ENCODE results near the gene FGGY. TPM values are rescaled to one million over a fixed set of nuclear protein-coding genes. Genes with fewer than 3 reads are reported as not detected.

Gene FGGY
- total RNA-seq, 2 donors from 2014 or later: 6.7 to 8.5 TPM

DNA sequence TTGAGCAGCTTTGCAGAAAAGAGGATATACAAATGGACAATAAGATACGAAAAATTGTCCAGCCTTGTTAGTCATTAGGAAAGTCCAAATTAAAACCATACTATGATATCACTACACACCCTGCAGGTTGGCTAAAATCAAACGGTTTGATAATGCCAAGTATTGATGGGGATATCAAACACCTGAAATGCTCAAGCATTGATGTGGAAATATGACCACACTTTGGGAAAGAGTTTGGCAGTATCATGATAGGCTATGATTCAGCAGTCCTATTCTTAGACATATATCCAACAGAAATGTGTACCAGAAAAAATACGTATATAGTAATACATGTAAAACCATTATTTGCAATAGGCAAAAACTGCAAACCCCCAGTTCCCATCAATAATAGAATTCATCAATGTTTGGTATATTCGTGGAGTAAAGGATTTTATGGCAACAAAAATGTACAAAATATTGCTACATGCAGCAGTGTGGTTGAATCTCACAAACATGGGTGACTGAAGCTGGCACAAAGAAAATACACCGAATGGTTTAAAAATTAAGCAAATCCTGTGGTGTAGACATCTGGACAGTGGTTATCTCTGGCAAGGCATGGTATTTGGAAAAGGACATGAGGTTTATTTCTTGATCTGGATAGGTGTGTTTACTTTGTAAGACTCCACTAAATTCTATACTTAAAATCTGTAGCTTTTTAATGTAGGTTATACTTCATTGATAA is 243.2 kb downstream of the FGGY start:
- DNase-seq: no peak
- no peaks in the 10 kb centered on the region for H3K27me3 Mint-ChIP-seq

GRCh38 chr1:59541161-59541560 is 244.3 kb downstream of the FGGY start:
- peaks cover 2% of the 10 kb centered on the region for H3K4me1 Mint-ChIP-seq
- H3K9me3 ChIP-seq (ENCODE audit: control insufficient read depth, low read length, poor library complexity, severe bottlenecking): no peaks in the 10 kb centered on the region
- no peak overlapping the region for H3K4me3 Mint-ChIP-seq
- DNase-seq: no peak
- no peaks in the 10 kb centered on the region for H3K36me3 Mint-ChIP-seq (ENCODE audit: low read depth)
- no peak overlapping the region for H3K27ac Mint-ChIP-seq
- ATAC-seq: no peak
- H3K27me3 Mint-ChIP-seq: no peaks in the 10 kb centered on the region

More for the DNA sequence above, 243.2 kb downstream of the FGGY start:
- Mint-ChIP-seq H3K36me3 (ENCODE audit: low read depth) (no peaks in the 10 kb centered on the region), H3K4me1 (peaks cover 2% of the 10 kb centered on the region), H3K27ac (no peak overlapping the region), H3K4me3 (no peak overlapping the region)
- no peaks in the 10 kb centered on the region for H3K9me3 ChIP-seq (ENCODE audit: control insufficient read depth, low read length, poor library complexity, severe bottlenecking)
- ATAC-seq: no peak

GRCh38 chr1:59541891-59542290 is 245.0 kb downstream of the FGGY start:
- no peaks in the 10 kb centered on the region for H3K36me3 Mint-ChIP-seq (ENCODE audit: low read depth)
- H3K4me3 Mint-ChIP-seq: no peak overlapping the region
- H3K27me3 Mint-ChIP-seq: no peaks in the 10 kb centered on the region
- H3K9me3 ChIP-seq (ENCODE audit: control insufficient read depth, low read length, poor library complexity, severe bottlenecking): no peaks in the 10 kb centered on the region
- no peak overlapping the region for H3K27ac Mint-ChIP-seq
- DNase-seq (no peak), ATAC-seq (no peak)
- peaks cover 2% of the 10 kb centered on the region for H3K4me1 Mint-ChIP-seq

DNA sequence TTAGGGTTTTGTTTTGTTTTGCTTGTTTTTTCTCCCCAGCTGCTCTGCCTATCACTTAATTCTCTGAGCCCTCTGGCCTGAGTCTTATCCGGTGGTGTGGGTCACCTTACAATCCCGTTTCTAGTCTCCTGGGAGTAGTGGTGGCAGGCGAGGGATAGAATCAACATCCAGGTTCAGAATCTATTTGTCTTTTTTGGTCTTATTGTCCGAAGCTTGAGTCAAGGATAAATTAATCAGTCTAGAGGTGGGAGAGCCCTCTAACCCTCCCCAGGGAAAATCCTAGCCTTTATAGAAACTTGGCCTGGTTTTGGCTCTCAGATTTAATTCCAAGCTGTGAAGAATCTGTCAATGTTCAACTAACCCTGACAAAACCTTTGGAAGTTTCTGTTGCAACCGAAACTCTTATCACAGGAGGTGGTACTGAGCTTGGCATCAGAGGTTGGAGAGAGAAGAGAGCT is 246.3 kb downstream of the FGGY start:
- peaks cover 2% of the 10 kb centered on the region for H3K4me1 Mint-ChIP-seq
- ATAC-seq: no peak
- H3K4me3 Mint-ChIP-seq: no peak overlapping the region
- DNase-seq: no peak
- no peaks in the 10 kb centered on the region for H3K36me3 Mint-ChIP-seq (ENCODE audit: low read depth)
- no peaks in the 10 kb centered on the region for H3K9me3 ChIP-seq (ENCODE audit: control insufficient read depth, low read length, poor library complexity, severe bottlenecking)
- no peak overlapping the region for H3K27ac Mint-ChIP-seq
- H3K27me3 Mint-ChIP-seq: no peaks in the 10 kb centered on the region

- DNase-seq (no peak), ATAC-seq (no peak)
- H3K4me1 Mint-ChIP-seq: peaks cover 2% of the 10 kb centered on the region
- H3K27ac Mint-ChIP-seq: no peak overlapping the region
- H3K4me3 Mint-ChIP-seq: no peak overlapping the region
- H3K36me3 Mint-ChIP-seq (ENCODE audit: low read depth): no peaks in the 10 kb centered on the region
- H3K9me3 ChIP-seq (ENCODE audit: control insufficient read depth, low read length, poor library complexity, severe bottlenecking): no peaks in the 10 kb centered on the region
- no peaks in the 10 kb centered on the region for H3K27me3 Mint-ChIP-seq
Measured at GRCh38 chr1:59544615-59545293, 247.9 kb downstream of the FGGY start.

- Mint-ChIP-seq H3K27ac (no peak overlapping the region), H3K27me3 (no peaks in the 10 kb centered on the region), H3K4me3 (no peak overlapping the region), H3K4me1 (peaks cover 2% of the 10 kb centered on the region), H3K36me3 (ENCODE audit: low read depth) (no peaks in the 10 kb centered on the region)
- no peak for DNase-seq
- no peaks in the 10 kb centered on the region for H3K9me3 ChIP-seq (ENCODE audit: control insufficient read depth, low read length, poor library complexity, severe bottlenecking)
- ATAC-seq: no peak
Measured at GRCh38 chr1:59545830-59546229, 248.9 kb downstream of the FGGY start.

- Mint-ChIP-seq H3K27ac (no peak overlapping the region), H3K4me1 (peaks cover 2% of the 10 kb centered on the region), H3K36me3 (ENCODE audit: low read depth) (no peaks in the 10 kb centered on the region), H3K4me3 (no peak overlapping the region), H3K27me3 (no peaks in the 10 kb centered on the region)
- DNase-seq (no peak), ATAC-seq (no peak)
- no peaks in the 10 kb centered on the region for H3K9me3 ChIP-seq (ENCODE audit: control insufficient read depth, low read length, poor library complexity, severe bottlenecking)
Measured at GRCh38 chr1:59549066-59549837, 252.4 kb downstream of the FGGY start.

DNA sequence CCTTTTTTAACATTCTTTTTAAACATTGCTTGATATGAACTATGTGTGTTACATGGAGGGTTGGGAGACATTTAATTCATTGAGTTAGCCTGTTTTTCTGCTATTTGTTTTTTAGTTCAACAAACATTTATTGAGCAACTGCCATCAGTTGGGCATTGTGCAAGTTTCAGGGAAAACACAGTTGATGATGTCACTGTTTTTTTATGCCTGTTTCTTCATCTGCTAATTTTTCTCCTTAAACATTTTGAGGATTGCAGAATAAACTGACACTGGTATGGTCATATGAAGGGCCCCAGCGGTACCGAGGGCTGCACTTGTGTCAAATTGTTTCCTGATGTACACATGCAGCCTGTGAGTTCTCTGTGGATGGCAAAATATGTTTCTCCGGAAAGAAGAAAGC is 253.0 kb downstream of the FGGY start:
- no peak for ATAC-seq
- no peak for DNase-seq
- Mint-ChIP-seq H3K4me1 (peaks cover 1% of the 10 kb centered on the region), H3K4me3 (no peak overlapping the region), H3K27ac (no peak overlapping the region), H3K36me3 (ENCODE audit: low read depth) (no peaks in the 10 kb centered on the region), H3K27me3 (no peaks in the 10 kb centered on the region)
- no peaks in the 10 kb centered on the region for H3K9me3 ChIP-seq (ENCODE audit: control insufficient read depth, low read length, poor library complexity, severe bottlenecking)

GRCh38 chr1:59552007-59552406 is 255.1 kb downstream of the FGGY start:
- no peak for ATAC-seq
- no peak overlapping the region for H3K4me3 Mint-ChIP-seq
- no peak for DNase-seq
- H3K27ac Mint-ChIP-seq: no peak overlapping the region
- H3K27me3 Mint-ChIP-seq: no peaks in the 10 kb centered on the region
- no peaks in the 10 kb centered on the region for H3K4me1 Mint-ChIP-seq
- no peaks in the 10 kb centered on the region for H3K9me3 ChIP-seq (ENCODE audit: control insufficient read depth, low read length, poor library complexity, severe bottlenecking)
- no peaks in the 10 kb centered on the region for H3K36me3 Mint-ChIP-seq (ENCODE audit: low read depth)

DNA sequence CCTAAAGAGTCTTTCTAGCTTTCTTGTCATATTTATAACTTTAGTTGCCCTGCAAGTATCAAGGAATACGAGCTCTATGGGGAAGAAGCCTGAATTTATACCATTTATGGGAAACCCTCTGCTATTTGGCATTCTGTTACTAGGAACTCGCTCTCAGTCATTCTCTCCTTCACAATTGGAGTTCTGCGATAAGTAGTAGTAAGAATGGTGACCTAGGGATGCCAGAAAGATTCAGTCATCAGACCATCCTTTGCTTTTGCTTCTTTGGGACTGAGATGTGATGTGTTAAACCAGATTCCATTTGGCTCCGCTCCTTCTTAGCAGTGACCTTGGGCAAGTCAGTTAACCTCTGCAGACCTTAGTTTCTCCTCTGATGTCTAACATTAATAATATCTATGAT is 256.5 kb downstream of the FGGY start:
- Mint-ChIP-seq H3K4me3 (no peak overlapping the region), H3K27ac (no peak overlapping the region), H3K36me3 (ENCODE audit: low read depth) (no peaks in the 10 kb centered on the region), H3K4me1 (no peaks in the 10 kb centered on the region), H3K27me3 (no peaks in the 10 kb centered on the region)
- H3K9me3 ChIP-seq (ENCODE audit: control insufficient read depth, low read length, poor library complexity, severe bottlenecking): no peaks in the 10 kb centered on the region
- ATAC-seq (no peak), DNase-seq (no peak)

DNA sequence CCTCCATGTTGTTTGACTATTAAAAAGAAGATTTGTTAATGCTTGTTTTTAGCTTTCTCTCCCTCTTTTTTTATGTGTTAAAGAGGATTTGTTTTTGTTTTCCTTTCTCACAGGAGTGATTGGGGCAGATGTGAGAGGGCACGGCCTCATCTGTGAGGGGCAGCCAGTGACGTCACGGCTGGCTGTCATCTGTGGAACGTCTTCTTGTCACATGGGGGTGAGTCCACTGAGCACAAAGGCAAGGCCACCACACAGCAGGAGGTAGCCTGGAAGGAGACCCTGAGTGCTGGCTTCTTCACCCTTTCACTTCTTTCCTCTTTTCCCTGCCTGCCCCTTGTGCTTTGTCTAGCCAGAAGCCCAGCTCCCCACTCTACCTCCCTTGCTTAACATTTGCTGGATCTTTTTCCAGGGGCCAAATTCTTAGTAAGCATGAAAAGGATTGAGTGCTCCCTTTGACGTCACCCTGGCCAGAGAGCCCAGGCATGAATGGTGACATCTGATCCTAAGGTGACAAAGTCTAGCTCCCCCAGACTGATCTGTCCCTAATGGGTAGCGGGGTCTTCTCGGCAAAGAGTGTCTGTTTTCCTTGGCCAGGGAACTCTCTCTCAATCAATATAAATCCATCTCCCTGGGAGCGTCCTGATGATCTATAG is 257.2 kb downstream of the FGGY start:
- H3K4me3 Mint-ChIP-seq: no peak overlapping the region
- no peak for ATAC-seq
- no peaks in the 10 kb centered on the region for H3K4me1 Mint-ChIP-seq
- no peak overlapping the region for H3K27ac Mint-ChIP-seq
- H3K9me3 ChIP-seq (ENCODE audit: control insufficient read depth, low read length, poor library complexity, severe bottlenecking): no peaks in the 10 kb centered on the region
- no peak for DNase-seq
- no peaks in the 10 kb centered on the region for H3K27me3 Mint-ChIP-seq
- H3K36me3 Mint-ChIP-seq (ENCODE audit: low read depth): no peaks in the 10 kb centered on the region

DNA sequence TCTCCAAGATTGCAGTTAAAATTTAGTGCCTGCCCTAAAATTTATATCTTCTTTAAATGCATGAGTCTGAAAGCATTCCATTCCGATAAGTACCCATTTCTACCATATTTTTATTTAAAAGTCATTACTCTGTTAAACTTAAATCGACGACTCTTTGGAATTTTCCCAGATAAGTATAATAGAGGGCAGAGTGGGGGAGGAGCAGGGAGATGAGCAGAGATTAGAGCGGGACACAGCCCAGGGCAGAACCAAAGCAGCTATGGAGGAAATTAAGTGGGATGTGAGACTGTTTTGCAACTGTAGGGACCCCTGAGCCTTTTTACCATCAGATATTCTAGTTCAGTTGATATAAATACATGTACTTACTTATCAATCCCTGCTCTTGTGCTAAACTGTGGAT is 257.9 kb downstream of the FGGY start:
- Mint-ChIP-seq H3K36me3 (ENCODE audit: low read depth) (no peaks in the 10 kb centered on the region), H3K4me3 (no peak overlapping the region), H3K27ac (no peak overlapping the region), H3K4me1 (no peaks in the 10 kb centered on the region), H3K27me3 (no peaks in the 10 kb centered on the region)
- ATAC-seq (no peak), DNase-seq (no peak)
- H3K9me3 ChIP-seq (ENCODE audit: control insufficient read depth, low read length, poor library complexity, severe bottlenecking): no peaks in the 10 kb centered on the region

- H3K9me3 ChIP-seq (ENCODE audit: control insufficient read depth, low read length, poor library complexity, severe bottlenecking): no peaks in the 10 kb centered on the region
- ATAC-seq: no peak
- H3K4me3 Mint-ChIP-seq: no peak overlapping the region
Measured at GRCh38 chr1:59556398-59556797, 259.5 kb downstream of the FGGY start.

More at GRCh38 chr1:59556398-59556797, 259.5 kb downstream of the FGGY start:
- H3K27ac Mint-ChIP-seq: no peak overlapping the region
- no peaks in the 10 kb centered on the region for H3K4me1 Mint-ChIP-seq
- H3K36me3 Mint-ChIP-seq (ENCODE audit: low read depth): no peaks in the 10 kb centered on the region
- no peaks in the 10 kb centered on the region for H3K27me3 Mint-ChIP-seq
- no peak for DNase-seq
